Esophagus muscularis mucosa (tissue), 4 donors: ENCODE measurements around the gene ECI1. TPM values are rescaled to one million over a fixed set of nuclear protein-coding genes. Genes with fewer than 3 reads are reported as not detected.
A peak's percentile ranks its signal among the peaks of the same experiment; 100 is the strongest.

ENCODE experiments used
- DNase-seq: peaks from one replicate; pipeline ENCODE4 v3.0.0-alpha.2; 2017; ENCODE audit errors: extremely low spot score
- H3K27ac ChIP-seq, 4 donors: fragments of 200-600 bp; sonication (generic); replicated peaks in 1 of 4; 1 replicate in 3 of 4; 2 replicates in 1 of 4; pipeline ENCODE4 v1.5.1; 2016 to 2019; ENCODE audit warnings: mild to moderate bottlenecking in 1 of 4
- H3K27me3 ChIP-seq, 4 donors: fragments of 200-600 bp; sonication (generic); one replicate each; pipeline versions ENCODE4 v1.5.1 to v1.6.0; 2016 to 2019
- H3K36me3 ChIP-seq, 4 donors: fragments of 200-600 bp; sonication (generic); one replicate each; pipeline ENCODE4 v1.5.1; 2016 to 2019
- H3K4me1 ChIP-seq, 4 donors: fragments of 200-600 bp; sonication (generic); one replicate each; pipeline ENCODE4 v1.5.1; 2016 to 2019
- H3K4me3 ChIP-seq, 4 donors: fragments of 200-600 bp; sonication (generic); 1 replicate in 2 of 4; 2 replicates in 2 of 4; pipeline ENCODE4 v1.5.1; 2016 to 2019; ENCODE audit warnings: mild to moderate bottlenecking in 4 of 4, moderate library complexity in 1 of 4
- H3K9me3 ChIP-seq, 4 donors: fragments of 200-600 bp; sonication (generic); 1 replicate in 3 of 4; 2 replicates in 1 of 4; pipeline ENCODE4 v1.5.1; 2016 to 2019
- EP300 ChIP-seq: sonication (generic); formaldehyde crosslinking; IDR thresholded peaks from one replicate; pipeline ENCODE4 v1.6.1; 2017; ENCODE audit warnings: antibody characterized with exemption
- POLR2A ChIP-seq: fragments of 450-650 bp; IDR thresholded peaks from one replicate; pipeline ENCODE4 v1.6.1; 2017; ENCODE audit warnings: antibody characterized with exemption, moderate library complexity, mild to moderate bottlenecking, low read depth
- POLR2AphosphoS5 ChIP-seq, 2 donors: sonication (generic); formaldehyde crosslinking; IDR thresholded peaks; one replicate each; pipeline ENCODE4 v1.6.1; 2017; ENCODE audit warnings: antibody characterized with exemption in 2 of 2
- WGBS: methylation state at CpG from one replicate; pipeline ENCODE4 v1.1.5; 2018; 5-methylcytosine and 5-hydroxymethylcytosine counted together
- intact Hi-C: fragments of 100-400 bp; cut with DNase I; formaldehyde crosslinking; loops from one replicate; pipeline ENCODE4 v1.15.1; 2023
- total RNA-seq, 4 donors: library from RNA; depleted of rRNA; stranded (reverse); fragments of >200 nt; gene quantifications; one replicate each; pipeline versions ENCODE4 v1.1.0 to v1.2.1, GENCODE V29; 2016
- TF ChIP-seq, protein P1 (sequence below), 3 experiments: fragments of 200-600 bp in 2 of 3; fragments of 450-650 bp in 1 of 3; sonication (generic) in 2 of 3; IDR thresholded peaks; one replicate each; pipeline ENCODE4 v1.5.1; 2017 to 2019; ENCODE audit warnings: antibody characterized with exemption in 3 of 3, mild to moderate bottlenecking in 2 of 3, moderate library complexity in 1 of 3

ECI1 gene
- total RNA-seq, 4 donors from 2014 or later = 51.9 to 115 (median 86.6) TPM

DNA sequence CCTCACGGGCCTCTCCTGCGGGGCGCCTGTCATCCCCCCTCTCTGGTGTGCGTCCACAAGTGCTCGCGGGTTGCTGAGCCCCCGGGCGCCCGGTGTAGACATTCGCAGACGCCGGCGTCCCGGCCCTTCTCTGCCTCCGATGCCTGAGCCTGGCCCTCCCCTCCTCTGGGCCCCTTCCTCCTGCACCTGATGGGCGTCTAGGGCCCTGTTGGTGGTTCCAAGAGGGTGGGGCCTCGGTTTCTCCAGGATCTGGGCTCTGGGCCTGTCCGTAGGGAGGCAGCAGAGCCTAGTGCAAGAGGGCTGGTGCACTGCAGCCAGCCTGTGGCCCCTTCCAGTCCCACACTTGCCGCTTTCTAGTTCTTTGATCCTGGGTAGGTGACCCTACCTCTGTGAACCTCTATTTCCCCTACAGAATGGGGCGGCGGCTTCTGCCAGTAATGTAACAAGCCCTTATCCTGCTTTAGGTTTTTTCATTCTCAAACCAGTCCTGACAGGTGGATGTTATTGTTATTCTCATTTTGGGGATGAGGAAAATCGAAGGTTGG, 27.4 kb downstream of the ECI1 start:
- 33% methylated on average over 4 of the region's 22 CpGs for WGBS
- Histone ChIP-seq H3K4me1 (peaks cover 28 to 41% (median 38%) of the 10 kb centered on the region in 4 donors), H3K4me3 (peak overlapping the region; percentile 75 to 93 (median 84)), H3K27me3 (no peaks in the 10 kb centered on the region), H3K36me3 (peaks cover 3 to 26% (median 24%) of the 10 kb centered on the region in 4 donors), H3K27ac (peak overlapping the region; percentile 86 to 90 (median 87)), H3K9me3 (no peaks in the 10 kb centered on the region)
- TF ChIP-seq POLR2A (no peak), POLR2AphosphoS5 (IDR thresholded peaks at IDR 0.05) (no peak), EP300 (no peak)
- TF ChIP-seq, protein P1, sequence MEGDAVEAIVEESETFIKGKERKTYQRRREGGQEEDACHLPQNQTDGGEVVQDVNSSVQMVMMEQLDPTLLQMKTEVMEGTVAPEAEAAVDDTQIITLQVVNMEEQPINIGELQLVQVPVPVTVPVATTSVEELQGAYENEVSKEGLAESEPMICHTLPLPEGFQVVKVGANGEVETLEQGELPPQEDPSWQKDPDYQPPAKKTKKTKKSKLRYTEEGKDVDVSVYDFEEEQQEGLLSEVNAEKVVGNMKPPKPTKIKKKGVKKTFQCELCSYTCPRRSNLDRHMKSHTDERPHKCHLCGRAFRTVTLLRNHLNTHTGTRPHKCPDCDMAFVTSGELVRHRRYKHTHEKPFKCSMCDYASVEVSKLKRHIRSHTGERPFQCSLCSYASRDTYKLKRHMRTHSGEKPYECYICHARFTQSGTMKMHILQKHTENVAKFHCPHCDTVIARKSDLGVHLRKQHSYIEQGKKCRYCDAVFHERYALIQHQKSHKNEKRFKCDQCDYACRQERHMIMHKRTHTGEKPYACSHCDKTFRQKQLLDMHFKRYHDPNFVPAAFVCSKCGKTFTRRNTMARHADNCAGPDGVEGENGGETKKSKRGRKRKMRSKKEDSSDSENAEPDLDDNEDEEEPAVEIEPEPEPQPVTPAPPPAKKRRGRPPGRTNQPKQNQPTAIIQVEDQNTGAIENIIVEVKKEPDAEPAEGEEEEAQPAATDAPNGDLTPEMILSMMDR (IDR thresholded peaks at IDR 0.05) = peak in 1 of 3 experiments; percentile 4
- intact Hi-C loops = no loop called here
- DNase-seq = no peak

DNA sequence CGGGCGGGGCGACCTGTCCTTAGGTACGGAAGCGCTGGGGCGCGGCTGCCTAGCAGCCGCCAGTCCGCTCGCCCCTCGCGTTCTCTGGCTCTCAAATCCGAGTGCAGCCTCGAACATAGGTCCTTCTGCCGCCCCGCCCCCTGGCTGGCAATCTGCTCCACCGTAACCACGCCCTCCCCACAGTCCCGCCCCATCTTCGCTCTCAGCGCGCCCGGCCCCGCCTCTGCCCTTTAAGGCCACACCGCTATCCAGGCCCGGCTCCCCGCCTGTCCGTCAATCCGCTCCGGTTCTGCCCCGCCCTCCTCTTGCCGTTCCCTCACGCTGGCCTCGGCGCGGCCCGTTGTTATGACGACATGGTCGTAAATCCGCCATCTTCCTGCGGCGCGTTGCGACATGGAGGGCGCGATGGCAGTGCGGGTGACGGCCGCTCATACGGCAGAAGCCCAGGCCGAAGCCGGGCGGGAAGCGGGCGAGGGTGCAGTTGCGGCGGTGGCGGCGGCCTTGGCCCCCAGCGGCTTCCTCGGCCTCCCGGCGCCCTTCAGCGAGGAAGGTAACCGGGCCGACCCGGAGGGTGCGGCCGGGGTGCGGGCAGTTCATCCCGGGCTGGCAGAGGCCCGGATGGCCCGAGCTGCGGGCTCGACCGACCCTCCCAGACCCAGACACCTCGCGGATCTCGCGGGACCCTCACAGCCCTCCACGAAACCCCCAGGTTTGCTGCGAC, 28.0 kb downstream of the ECI1 start, which contains the start of gene E4F1:
Gene E4F1, plus strand, starts transcription at position 371 of the 721 bp plus-strand sequence. Its CDS starts 23 bp downstream, at position 394.
- intact Hi-C loops = no loop called here
- WGBS = 0% methylated on average over 8 of the region's 82 CpGs
- Histone ChIP-seq H3K4me3 (peak within 1 kb of the TSS; percentile 75 to 93 (median 84)), H3K4me1 (peaks cover 28 to 41% (median 38%) of the 10 kb centered on the region in 4 donors), H3K9me3 (no peaks in the 10 kb centered on the region), H3K27ac (peak within 1 kb of the TSS; percentile 86 to 90 (median 87)), H3K36me3 (peaks cover 0 to 20% (median 18%) of the 10 kb centered on the region in 4 donors), H3K27me3 (no peaks in the 10 kb centered on the region)
- no peak for TF ChIP-seq EP300
- TF ChIP-seq POLR2A = peak; percentile 90
- TF ChIP-seq, protein P1 (IDR thresholded peaks at IDR 0.05) = peak in 2 of 3 experiments; percentile 5 to 24
- TF ChIP-seq POLR2AphosphoS5 (IDR thresholded peaks at IDR 0.05) = peak; percentile 98 to 99
- peak; percentile 100 for DNase-seq

DNA sequence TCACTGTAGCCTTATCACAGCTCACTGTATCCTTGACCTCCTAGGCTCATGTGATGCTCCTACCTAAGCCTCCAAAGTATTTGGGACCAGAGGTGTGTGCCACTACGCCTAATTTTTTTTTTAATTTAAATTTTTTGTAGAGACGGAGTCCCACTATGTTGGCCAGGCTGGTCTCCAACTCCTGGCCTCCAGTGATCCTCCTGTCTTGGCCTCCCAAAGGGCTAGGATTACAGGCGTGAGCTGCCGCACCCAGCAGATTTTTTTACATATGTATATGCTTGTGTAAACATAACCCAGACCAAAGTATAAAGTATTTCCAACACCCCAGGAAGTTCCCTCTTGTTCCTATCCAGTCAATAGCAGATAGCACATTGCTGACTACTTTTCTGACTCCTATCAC, 35.1 kb downstream of the ECI1 start:
- no peak for DNase-seq
- Histone ChIP-seq H3K36me3 (peaks cover 0 to 10% (median 7%) of the 10 kb centered on the region in 4 donors), H3K27ac (peak overlapping the region in 2 of 4 donors; percentile 89 to 91), H3K9me3 (no peaks in the 10 kb centered on the region), H3K27me3 (no peaks in the 10 kb centered on the region), H3K4me3 (no peak overlapping the region), H3K4me1 (peaks cover 26 to 39% (median 35%) of the 10 kb centered on the region in 4 donors)
- intact Hi-C loops = no loop called here
- no peak for TF ChIP-seq POLR2A
- TF ChIP-seq, protein P1 (IDR thresholded peaks at IDR 0.05) = no peak
- no peak for TF ChIP-seq POLR2AphosphoS5 (IDR thresholded peaks at IDR 0.05)
- no peak for TF ChIP-seq EP300
- WGBS = 93% methylated on average over 4 of the region's 4 CpGs

DNA sequence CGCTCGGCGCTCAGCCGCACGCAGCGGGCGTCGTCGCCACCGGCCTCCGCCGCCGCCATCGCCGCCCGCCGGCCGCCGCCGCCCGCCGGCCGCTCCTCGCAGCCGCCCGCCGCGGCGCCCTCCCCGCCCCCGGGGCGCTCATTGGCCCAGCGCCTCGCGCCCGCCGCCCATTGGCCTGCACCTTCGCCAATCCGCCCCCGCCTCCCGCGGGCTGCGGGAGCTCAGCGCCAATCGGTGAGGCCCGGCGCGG, 36.7 kb downstream of the ECI1 start, which contains the start of gene PGP:
Gene PGP, minus strand, starts transcription at position 122 of the 250 bp plus-strand sequence. Its CDS starts 63 bp downstream, at position 59.
- intact Hi-C loops = loop anchor here (5.0 kb wide), 1 partner anchor 52 kb away; no protein-coding TSS in a partner anchor
- DNase-seq = no peak
- H3K27me3 ChIP-seq = no peaks in the 10 kb centered on the region
- TF ChIP-seq EP300 = no peak
- 0% methylated on average over 6 of the region's 48 CpGs for WGBS
- peaks cover 5 to 16% (median 12%) of the 10 kb centered on the region in 4 donors for H3K36me3 ChIP-seq
- H3K27ac ChIP-seq = peak within 1 kb of the TSS; percentile 89 to 96 (median 92)
- H3K4me1 ChIP-seq = peaks cover 26 to 39% (median 35%) of the 10 kb centered on the region in 4 donors
- peak within 1 kb of the TSS; percentile 79 to 89 (median 85) for H3K4me3 ChIP-seq
- H3K9me3 ChIP-seq = no peaks in the 10 kb centered on the region
